ENCODE measurements around the gene CAB39L. TPM values are rescaled to one million over a fixed set of nuclear protein-coding genes. Genes with fewer than 3 reads are reported as not detected.

CAB39L gene
- total RNA-seq, 1 donor from 2014 or later, result 10.7 TPM

DNA sequence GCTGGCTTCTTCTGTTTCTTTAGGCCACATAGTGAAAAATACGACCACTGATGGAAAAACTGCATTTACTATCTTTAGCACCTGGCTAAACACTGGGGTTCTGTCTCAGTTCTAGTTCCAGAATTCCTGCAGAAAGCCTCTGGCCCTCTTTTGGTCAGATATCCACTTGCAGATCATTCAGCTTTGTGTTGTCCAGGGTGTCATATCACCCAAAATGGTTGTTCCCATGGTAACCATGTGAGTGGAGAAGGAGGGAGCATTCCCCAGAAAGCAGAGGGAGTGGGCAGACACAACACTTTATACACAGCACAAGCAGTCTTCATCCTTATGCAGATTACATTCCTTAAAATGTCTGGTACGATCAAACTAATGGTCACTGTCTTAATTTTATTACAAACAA, 73.5 kb downstream of the CAB39L start:
- no peak overlapping the region for H3K4me3 Mint-ChIP-seq
- DNase-seq (ENCODE audit: low read depth, low spot score), result no peak
- TF ChIP-seq, protein P1, sequence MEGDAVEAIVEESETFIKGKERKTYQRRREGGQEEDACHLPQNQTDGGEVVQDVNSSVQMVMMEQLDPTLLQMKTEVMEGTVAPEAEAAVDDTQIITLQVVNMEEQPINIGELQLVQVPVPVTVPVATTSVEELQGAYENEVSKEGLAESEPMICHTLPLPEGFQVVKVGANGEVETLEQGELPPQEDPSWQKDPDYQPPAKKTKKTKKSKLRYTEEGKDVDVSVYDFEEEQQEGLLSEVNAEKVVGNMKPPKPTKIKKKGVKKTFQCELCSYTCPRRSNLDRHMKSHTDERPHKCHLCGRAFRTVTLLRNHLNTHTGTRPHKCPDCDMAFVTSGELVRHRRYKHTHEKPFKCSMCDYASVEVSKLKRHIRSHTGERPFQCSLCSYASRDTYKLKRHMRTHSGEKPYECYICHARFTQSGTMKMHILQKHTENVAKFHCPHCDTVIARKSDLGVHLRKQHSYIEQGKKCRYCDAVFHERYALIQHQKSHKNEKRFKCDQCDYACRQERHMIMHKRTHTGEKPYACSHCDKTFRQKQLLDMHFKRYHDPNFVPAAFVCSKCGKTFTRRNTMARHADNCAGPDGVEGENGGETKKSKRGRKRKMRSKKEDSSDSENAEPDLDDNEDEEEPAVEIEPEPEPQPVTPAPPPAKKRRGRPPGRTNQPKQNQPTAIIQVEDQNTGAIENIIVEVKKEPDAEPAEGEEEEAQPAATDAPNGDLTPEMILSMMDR (conservative IDR thresholded peaks at IDR 0.05), result no peak
- no peaks in the 10 kb centered on the region for H3K36me3 Mint-ChIP-seq (ENCODE audit: low read depth)
- H3K27ac Mint-ChIP-seq (ENCODE audit: unreplicated experiment), result no peak overlapping the region
- H3K27me3 Mint-ChIP-seq (ENCODE audit: low read depth), result no peaks in the 10 kb centered on the region
- H3K9me3 Mint-ChIP-seq, result no peaks in the 10 kb centered on the region
- H3K4me1 Mint-ChIP-seq, result peaks cover 5% of the 10 kb centered on the region

DNA sequence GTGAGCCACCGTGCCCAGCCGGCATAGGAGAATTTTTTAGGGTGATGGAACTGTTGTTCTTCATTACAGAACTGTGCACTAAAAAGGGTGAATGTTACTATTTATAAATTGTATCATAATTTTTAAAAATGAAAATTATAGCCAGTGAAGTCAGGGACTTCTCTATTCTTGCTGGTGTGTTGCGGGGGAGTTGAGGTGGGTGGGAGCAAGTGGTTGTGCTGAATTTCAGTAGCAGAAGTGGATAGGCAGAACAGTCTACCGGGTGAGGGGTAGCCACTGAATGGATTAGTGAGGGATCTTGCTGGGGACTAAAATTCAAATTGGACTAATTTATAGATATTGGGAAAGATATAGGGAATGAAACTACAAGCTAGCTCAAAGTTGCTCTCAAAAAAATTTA, 74.0 kb downstream of the CAB39L start:
- H3K36me3 Mint-ChIP-seq (ENCODE audit: low read depth), result no peaks in the 10 kb centered on the region
- H3K27me3 Mint-ChIP-seq (ENCODE audit: low read depth), result no peaks in the 10 kb centered on the region
- peaks cover 5% of the 10 kb centered on the region for H3K4me1 Mint-ChIP-seq
- peaks cover 4% of the 10 kb centered on the region for H3K9me3 Mint-ChIP-seq
- no peak overlapping the region for H3K4me3 Mint-ChIP-seq
- no peak overlapping the region for H3K27ac Mint-ChIP-seq (ENCODE audit: unreplicated experiment)
- no peak for DNase-seq (ENCODE audit: low read depth, low spot score)
- TF ChIP-seq, protein P1 (conservative IDR thresholded peaks at IDR 0.05), result no peak

DNA sequence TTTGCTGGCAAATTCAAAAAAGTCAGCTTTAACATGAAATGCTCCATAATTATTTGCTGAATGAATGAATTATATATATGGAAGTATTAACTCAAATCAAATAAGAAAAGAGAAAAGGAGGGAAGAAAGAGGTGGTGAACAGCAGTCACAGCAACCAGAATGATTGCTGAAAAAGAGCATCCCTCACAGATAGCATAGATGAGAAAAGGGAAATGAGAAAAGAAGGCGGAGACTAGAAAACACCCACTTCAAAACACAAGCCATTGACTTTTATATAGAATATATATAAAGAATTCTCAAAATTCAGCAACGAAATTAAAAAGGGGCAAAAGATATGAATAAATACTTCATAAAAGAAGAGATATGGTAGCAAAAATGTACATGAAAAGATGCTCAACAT, 75.2 kb downstream of the CAB39L start:
- H3K27me3 Mint-ChIP-seq (ENCODE audit: low read depth), result no peaks in the 10 kb centered on the region
- peaks cover 5% of the 10 kb centered on the region for H3K4me1 Mint-ChIP-seq
- H3K27ac Mint-ChIP-seq (ENCODE audit: unreplicated experiment), result no peak overlapping the region
- no peak for DNase-seq (ENCODE audit: low read depth, low spot score)
- TF ChIP-seq, protein P1 (conservative IDR thresholded peaks at IDR 0.05), result no peak
- no peak overlapping the region for H3K4me3 Mint-ChIP-seq
- H3K9me3 Mint-ChIP-seq, result peaks cover 10% of the 10 kb centered on the region
- peaks cover 5% of the 10 kb centered on the region for H3K36me3 Mint-ChIP-seq (ENCODE audit: low read depth)

DNA sequence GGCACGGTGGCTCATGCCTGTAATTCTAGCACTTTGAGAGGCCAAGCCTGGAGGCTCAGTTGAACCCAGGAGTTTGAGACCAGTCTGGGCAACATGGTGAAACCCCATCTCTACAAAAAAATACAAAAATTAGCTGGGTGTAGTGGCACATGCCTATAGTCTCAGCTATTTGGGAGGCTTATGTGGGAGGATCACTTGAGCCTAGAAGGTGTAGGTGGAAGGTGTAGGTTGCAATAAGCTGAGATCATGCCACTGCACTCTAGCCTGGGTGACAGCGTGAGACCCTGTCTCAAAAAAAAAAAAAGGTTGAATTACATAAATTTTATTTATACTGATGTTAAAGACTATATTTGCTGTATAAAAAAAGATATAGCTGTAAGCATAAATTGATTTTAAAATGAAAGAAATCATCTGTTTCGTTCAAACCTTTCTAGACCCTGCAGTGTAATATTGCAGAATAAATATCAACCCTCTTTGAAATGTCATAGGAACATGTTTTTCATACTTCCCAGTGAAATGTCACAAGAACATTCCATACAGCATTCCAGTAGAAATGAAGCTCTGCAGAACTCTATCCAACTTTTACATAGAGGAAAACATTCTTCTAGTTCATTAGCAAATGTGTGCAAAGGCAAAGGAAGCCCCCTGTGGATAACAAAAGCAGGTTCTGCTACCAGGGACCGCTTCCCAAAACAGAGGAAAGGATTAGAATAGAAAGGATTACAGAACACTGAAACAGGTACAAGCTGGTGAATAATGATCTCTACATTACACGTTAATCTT, 76.0 kb downstream of the CAB39L start:
- TF ChIP-seq, protein P1 (conservative IDR thresholded peaks at IDR 0.05), result no peak
- no peak overlapping the region for H3K27ac Mint-ChIP-seq (ENCODE audit: unreplicated experiment)
- H3K4me1 Mint-ChIP-seq, result peaks cover 5% of the 10 kb centered on the region
- peaks cover 12% of the 10 kb centered on the region for H3K9me3 Mint-ChIP-seq
- peaks cover 10% of the 10 kb centered on the region for H3K36me3 Mint-ChIP-seq (ENCODE audit: low read depth)
- no peak overlapping the region for H3K4me3 Mint-ChIP-seq
- H3K27me3 Mint-ChIP-seq (ENCODE audit: low read depth), result no peaks in the 10 kb centered on the region
- no peak for DNase-seq (ENCODE audit: low read depth, low spot score)

DNA sequence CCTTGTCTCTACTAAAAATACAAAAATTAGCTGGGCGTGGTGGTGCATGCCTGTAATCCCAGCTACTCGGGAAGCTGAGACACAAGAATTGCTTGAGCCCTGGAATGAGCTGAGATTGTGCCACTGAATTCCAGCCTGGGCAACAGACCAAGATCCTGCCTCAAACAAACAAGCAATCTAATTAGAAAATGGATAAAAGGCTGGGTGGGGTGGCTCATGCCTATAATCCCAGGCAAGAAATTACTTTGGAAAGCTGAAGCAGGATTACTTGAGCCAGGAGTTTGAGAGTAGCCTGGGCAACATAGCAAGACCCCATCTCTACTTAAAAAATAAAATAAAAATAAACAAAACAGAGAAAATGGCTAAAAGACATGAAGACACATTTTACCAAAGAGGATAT, 77.0 kb downstream of the CAB39L start:
- no peaks in the 10 kb centered on the region for H3K27me3 Mint-ChIP-seq (ENCODE audit: low read depth)
- no peak overlapping the region for H3K4me3 Mint-ChIP-seq
- TF ChIP-seq, protein P1 (conservative IDR thresholded peaks at IDR 0.05), result no peak
- no peak for DNase-seq (ENCODE audit: low read depth, low spot score)
- H3K9me3 Mint-ChIP-seq, result peaks cover 12% of the 10 kb centered on the region
- peaks cover 13% of the 10 kb centered on the region for H3K36me3 Mint-ChIP-seq (ENCODE audit: low read depth)
- peaks cover 5% of the 10 kb centered on the region for H3K4me1 Mint-ChIP-seq
- H3K27ac Mint-ChIP-seq (ENCODE audit: unreplicated experiment), result no peak overlapping the region

Data from neural crest cell (in vitro differentiated cells).